Gastrocnemius medialis (tissue), 4 donors: ENCODE data around the gene TMUB1.

Experiments used
- CTCF ChIP-seq, 5 experiments: fragments of 450-650 bp in 3 of 5; fragments of 200-600 bp in 2 of 5; sonication (generic) in 2 of 5; IDR thresholded peaks in 4 of 5; conservative IDR thresholded peaks in 1 of 5; 1 replicate in 4 of 5; 2 replicates in 1 of 5; pipeline ENCODE4 v1.5.1; 2016 to 2019; ENCODE audit warnings: antibody characterized with exemption in 5 of 5, mild to moderate bottlenecking in 3 of 5, moderate library complexity in 3 of 5
- POLR2A ChIP-seq, 2 donors: fragments of 450-650 bp; IDR thresholded peaks; one replicate each; pipeline ENCODE4 v1.6.1; 2017; ENCODE audit warnings: antibody characterized with exemption in 2 of 2, mild to moderate bottlenecking in 2 of 2, moderate library complexity in 2 of 2

- peak; percentile 84 to 99 for TF ChIP-seq POLR2A (IDR thresholded peaks at IDR 0.05)
- TF ChIP-seq CTCF (IDR thresholded peaks at IDR 0.05 in 4 of 5, conservative IDR thresholded peaks at IDR 0.05 in 1 of 5), result no peak
Observed at GRCh38 chr7:151057989-151058780, 25.1 kb downstream of the TMUB1 start.
